A673 (cell line): Measurements from ENCODE around the gene KCNC1.

Experiments
- EZH2 ChIP-seq: fragments of 200-600 bp; sonication (generic); IDR thresholded peaks from 2 replicates; pipeline ENCODE4 v1.6.1; 2017; ENCODE audit warnings: borderline replicate concordance, low read depth, mild to moderate bottlenecking, mixed read lengths, antibody characterized with exemption, low read length; ENCODE audit not compliant: poor library complexity, severe bottlenecking
- TF ChIP-seq, protein P1 (sequence below): fragments of 300-800, 200-600 bp; sonication (generic); conservative IDR thresholded peaks from 2 replicates; pipeline ENCODE4 v1.5.1; 2017; ENCODE audit warnings: low read depth, mild to moderate bottlenecking, antibody characterized with exemption, low read length, moderate library complexity, mixed read lengths

DNA sequence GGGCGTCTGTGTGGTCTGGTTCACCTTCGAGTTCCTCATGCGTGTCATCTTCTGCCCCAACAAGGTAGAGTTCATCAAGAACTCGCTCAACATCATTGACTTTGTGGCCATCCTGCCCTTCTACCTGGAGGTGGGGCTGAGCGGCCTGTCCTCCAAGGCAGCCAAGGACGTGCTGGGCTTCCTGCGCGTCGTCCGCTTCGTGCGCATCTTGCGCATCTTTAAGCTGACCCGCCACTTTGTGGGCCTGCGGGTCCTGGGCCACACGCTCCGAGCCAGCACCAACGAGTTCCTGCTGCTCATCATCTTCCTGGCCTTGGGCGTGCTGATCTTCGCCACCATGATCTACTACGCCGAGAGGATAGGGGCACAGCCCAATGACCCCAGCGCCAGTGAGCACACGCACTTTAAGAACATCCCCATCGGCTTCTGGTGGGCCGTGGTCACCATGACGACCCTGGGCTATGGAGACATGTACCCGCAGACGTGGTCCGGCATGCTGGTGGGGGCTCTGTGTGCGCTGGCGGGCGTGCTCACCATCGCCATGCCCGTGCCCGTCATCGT is 37.3 kb downstream of the KCNC1 start:
- TF ChIP-seq, protein P1, sequence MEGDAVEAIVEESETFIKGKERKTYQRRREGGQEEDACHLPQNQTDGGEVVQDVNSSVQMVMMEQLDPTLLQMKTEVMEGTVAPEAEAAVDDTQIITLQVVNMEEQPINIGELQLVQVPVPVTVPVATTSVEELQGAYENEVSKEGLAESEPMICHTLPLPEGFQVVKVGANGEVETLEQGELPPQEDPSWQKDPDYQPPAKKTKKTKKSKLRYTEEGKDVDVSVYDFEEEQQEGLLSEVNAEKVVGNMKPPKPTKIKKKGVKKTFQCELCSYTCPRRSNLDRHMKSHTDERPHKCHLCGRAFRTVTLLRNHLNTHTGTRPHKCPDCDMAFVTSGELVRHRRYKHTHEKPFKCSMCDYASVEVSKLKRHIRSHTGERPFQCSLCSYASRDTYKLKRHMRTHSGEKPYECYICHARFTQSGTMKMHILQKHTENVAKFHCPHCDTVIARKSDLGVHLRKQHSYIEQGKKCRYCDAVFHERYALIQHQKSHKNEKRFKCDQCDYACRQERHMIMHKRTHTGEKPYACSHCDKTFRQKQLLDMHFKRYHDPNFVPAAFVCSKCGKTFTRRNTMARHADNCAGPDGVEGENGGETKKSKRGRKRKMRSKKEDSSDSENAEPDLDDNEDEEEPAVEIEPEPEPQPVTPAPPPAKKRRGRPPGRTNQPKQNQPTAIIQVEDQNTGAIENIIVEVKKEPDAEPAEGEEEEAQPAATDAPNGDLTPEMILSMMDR = no peak
- no peak for TF ChIP-seq EZH2
